22Rv1 (cell line): ENCODE measurements around the gene MIEN1.
A peak's percentile ranks its signal among the peaks of the same experiment; 100 is the strongest.

Experiments
- H3K27ac ChIP-seq: fragments of 450-650 bp; 2 replicates; pipeline ENCODE4 v1.5.1; 2017
- CTCF ChIP-seq: fragments of 450-650 bp; IDR thresholded peaks from 2 replicates; pipeline ENCODE4 v1.5.1; 2017; ENCODE audit warnings: mild to moderate bottlenecking
- ZFX ChIP-seq: fragments of 450-650 bp; IDR thresholded peaks from 2 replicates; pipeline ENCODE4 v1.6.1; 2017; ENCODE audit warnings: antibody characterized with exemption, borderline replicate concordance

MIEN1 gene

GRCh38 chr17:39737206-39737759 is 7.0 kb upstream of the MIEN1 start:
- H3K27ac ChIP-seq: peak overlapping the region; percentile 98
- TF ChIP-seq ZFX (no peak), CTCF (no peak)

GRCh38 chr17:39736319-39737165 is 6.2 kb upstream of the MIEN1 start:
- no peak for TF ChIP-seq CTCF
- TF ChIP-seq ZFX: no peak
- peak overlapping the region; percentile 98 for H3K27ac ChIP-seq

GRCh38 chr17:39735882-39736281 is 5.5 kb upstream of the MIEN1 start:
- peak overlapping the region; percentile 98 for H3K27ac ChIP-seq
- TF ChIP-seq ZFX (no peak), CTCF (no peak)

GRCh38 chr17:39732586-39732985 is 2.3 kb upstream of the MIEN1 start:
- H3K27ac ChIP-seq: no peak overlapping the region
- TF ChIP-seq ZFX (no peak), CTCF (no peak)

- H3K27ac ChIP-seq: peak overlapping the region; percentile 69
Observed at GRCh38 chr17:39729280-39729851, 966 bp downstream of the MIEN1 start.

GRCh38 chr17:39727556-39727955 is 2.8 kb downstream of the MIEN1 start:
- TF ChIP-seq ZFX (no peak), CTCF (no peak)
- H3K27ac ChIP-seq: peak overlapping the region; percentile 69; the same call in 1 of the 2 replicates

More at GRCh38 chr17:39729280-39729851, 966 bp downstream of the MIEN1 start:
- TF ChIP-seq CTCF: no peak
- TF ChIP-seq ZFX: no peak

- TF ChIP-seq ZFX: no peak
- TF ChIP-seq CTCF: no peak
Observed at GRCh38 chr17:39726617-39727016, 3.7 kb downstream of the MIEN1 start.

GRCh38 chr17:39725923-39726322 is 4.4 kb downstream of the MIEN1 start:
- 0 out of 2 replicates have a peak overlapping the region, but pooled peaks have one; percentile 12 for H3K27ac ChIP-seq

More at GRCh38 chr17:39726617-39727016, 3.7 kb downstream of the MIEN1 start:
- no peak overlapping the region for H3K27ac ChIP-seq
